GM15510 (cell line): ENCODE results near the gene SLC50A1.

Experiments
- POLR2A ChIP-seq: IDR thresholded peaks from 3 replicates; pipeline ENCODE4 v1.6.1; 2011; ENCODE audit warnings: borderline replicate concordance; ENCODE audit not compliant: insufficient read length; ENCODE audit errors: extremely low read depth

Gene SLC50A1

DNA sequence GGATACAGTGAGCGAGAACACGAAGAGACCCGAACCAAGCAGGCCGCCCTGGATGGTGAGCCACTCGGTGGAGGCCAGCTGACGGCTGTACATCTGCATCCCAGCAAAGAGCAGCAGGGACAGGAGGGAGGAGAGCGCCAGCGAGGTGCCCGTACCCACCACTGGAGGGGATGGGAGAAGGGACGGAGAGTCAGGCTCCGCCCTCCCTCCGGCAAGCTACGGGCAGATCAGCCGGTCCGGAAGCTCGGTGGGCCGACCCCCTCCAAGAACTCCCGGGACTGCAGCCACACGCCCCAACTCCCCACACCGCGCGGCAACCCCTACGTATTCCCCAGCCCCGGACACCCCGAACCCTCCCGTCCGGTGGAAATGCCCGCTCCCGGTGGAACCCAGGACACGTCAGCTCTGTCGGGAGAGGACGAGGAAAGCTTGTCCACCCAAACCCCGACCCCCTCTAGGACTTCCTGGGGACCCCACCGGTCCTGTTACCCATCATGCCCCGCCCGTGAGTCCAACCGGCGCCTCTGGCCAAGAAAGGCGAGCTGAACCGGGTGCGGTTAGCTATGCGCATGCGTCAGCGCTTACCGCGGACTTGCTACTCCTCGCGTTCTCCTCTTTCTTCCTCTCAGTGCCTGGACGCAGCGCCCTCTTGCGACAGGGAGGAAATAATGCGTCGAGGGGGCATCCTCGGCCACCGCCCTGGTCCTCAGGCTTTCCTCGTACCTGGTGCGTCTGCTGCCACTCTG is 37.3 kb downstream of the SLC50A1 start, which contains the start of gene KRTCAP2:
TSS of gene KRTCAP2 (minus strand) at position 573 of the 746 bp plus-strand sequence. CDS start at position 493, 80 bp downstream.
- TF ChIP-seq POLR2A, result peak; percentile 94

- no peak for TF ChIP-seq POLR2A
Measured at GRCh38 chr1:155173478-155174323, 38.0 kb downstream of the SLC50A1 start, which contains the start of gene TRIM46. Gene TRIM46, plus strand, starts transcription at chr1:155173849. Its CDS starts 118 bp downstream, at chr1:155173967.

DNA sequence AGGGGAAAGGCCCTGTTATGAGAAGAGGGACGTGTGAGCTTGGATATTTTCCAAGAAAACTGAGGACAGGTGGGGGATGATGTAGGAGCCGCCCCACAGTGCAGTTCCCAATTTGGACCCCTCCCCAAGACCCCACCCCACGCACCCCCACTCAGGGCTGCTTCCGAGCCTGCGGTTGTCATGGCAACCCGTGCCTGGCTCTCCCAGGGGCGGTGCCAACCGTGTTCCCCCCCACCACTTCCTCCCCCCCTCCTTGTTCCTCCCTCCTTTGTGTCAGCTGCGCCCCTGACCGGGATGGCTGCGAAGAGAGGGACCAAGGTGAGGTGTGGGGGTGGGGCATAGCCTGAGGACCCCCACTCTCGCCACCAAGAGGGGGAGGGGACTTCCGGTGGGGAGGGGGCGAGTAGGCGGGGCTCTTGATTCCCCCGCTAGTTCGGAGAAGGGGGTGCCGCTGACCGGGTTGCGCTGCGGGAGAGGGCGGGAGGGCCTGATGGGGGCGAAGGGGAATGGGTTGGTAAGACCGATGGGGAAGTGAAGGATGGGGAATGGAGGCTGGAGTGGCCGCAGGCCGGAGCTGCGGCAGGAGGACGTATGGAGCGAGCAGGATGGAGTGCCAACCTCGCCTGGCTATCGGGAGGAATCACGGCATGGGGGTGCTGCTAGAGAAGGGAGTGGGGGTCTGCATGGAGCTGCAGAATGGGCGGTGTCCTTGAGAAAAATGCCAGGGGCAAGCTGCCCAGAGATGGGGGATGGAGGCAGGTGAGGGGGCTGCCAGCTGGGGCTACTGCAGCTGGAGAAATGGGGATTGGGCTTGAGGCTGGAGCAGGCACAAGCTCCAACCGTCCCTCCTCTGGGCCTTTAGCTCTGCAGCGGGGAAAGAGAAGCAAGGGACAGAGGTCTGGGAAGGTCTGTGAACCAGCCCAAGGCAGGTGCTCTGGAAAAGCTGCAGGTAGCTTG is 39.0 kb downstream of the SLC50A1 start:
- TF ChIP-seq POLR2A, result no peak

DNA sequence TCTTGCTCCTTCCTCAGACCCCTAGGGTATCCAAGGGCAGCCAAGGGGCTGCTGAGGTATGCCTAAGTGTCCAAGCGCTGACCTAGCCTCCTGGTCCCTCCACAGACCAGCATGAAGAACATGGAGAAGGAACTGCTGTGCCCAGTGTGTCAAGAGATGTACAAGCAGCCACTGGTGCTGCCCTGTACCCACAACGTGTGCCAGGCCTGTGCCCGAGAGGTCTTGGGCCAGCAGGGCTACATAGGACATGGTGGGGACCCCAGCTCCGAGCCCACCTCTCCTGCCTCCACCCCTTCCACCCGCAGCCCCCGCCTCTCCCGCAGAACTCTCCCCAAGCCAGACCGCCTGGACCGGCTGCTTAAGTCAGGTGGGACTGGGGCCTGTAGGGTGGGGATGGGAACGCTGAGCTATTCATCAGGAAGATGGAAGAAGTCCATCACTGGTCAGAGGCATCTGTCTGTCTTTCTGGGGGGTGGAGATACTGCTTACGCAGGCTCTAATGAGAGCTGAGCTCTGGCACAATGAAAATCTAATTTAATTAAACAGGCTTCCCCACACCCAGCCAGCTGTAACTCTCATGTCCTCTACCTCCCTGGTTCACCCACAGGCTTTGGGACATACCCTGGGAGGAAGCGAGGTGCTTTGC is 39.8 kb downstream of the SLC50A1 start:
- TF ChIP-seq POLR2A, result no peak

- TF ChIP-seq POLR2A, result no peak
Measured at GRCh38 chr1:155175927-155176371, 40.3 kb downstream of the SLC50A1 start.

DNA sequence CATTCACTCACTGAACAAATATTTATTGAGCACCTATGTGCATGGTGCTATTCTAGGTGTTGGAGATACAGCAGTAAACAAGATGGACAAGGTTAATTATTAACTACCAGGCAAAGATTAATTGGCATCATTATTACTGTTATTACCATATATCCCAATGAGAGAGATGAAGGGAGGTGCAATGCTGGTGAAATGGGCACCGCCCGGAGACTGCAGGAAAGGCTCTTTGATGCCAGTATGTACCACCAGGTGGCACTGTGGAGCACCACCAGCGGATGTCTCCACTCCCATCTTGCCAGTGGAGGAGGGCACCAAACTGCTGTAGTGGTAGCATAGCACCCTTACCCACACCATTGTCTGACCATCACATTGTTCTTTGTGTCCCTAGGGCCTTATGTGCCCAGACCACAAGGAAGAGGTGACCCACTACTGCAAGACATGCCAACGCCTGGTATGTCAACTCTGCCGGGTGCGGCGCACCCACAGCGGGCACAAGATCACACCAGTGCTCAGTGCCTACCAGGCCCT is 41.0 kb downstream of the SLC50A1 start:
- TF ChIP-seq POLR2A, result no peak

- no peak for TF ChIP-seq POLR2A
Measured at GRCh38 chr1:155177192-155177917, 41.7 kb downstream of the SLC50A1 start.

GRCh38 chr1:155177918-155178281 is 42.2 kb downstream of the SLC50A1 start:
- TF ChIP-seq POLR2A, result no peak

- TF ChIP-seq POLR2A, result no peak
Measured at GRCh38 chr1:155178441-155179111, 42.9 kb downstream of the SLC50A1 start.

- no peak for TF ChIP-seq POLR2A
Measured at GRCh38 chr1:155179112-155180031, 43.7 kb downstream of the SLC50A1 start.

- TF ChIP-seq POLR2A, result no peak
Measured at GRCh38 chr1:155181371-155182051, 45.9 kb downstream of the SLC50A1 start.
